Hematopoietic multipotent progenitor cell (in vitro differentiated cells): Measurements from ENCODE around the gene HHIPL1. TPM values are rescaled to one million over a fixed set of nuclear protein-coding genes. Genes with fewer than 3 reads are reported as not detected.
"Not testable (repeated sequence)": the region's sequence is repeated elsewhere in the genome, so short reads cannot be mapped to it uniquely, and the experiment has no call there.

Source experiments
- DNase-seq, 3 donors: peaks; one replicate each; pipeline ENCODE4 v3.0.0-alpha.2; 2011 to 2015; ENCODE audit warnings: low read depth in 2 of 3, low spot score in 2 of 3
- total RNA-seq: library from RNA; depleted of rRNA; stranded (reverse); fragments of >200 nt; gene quantifications from one replicate; pipeline ENCODE4 v1.2.3, GENCODE V29; 2012

Gene HHIPL1
- total RNA-seq, 1 donor: under 0.01 TPM

DNA sequence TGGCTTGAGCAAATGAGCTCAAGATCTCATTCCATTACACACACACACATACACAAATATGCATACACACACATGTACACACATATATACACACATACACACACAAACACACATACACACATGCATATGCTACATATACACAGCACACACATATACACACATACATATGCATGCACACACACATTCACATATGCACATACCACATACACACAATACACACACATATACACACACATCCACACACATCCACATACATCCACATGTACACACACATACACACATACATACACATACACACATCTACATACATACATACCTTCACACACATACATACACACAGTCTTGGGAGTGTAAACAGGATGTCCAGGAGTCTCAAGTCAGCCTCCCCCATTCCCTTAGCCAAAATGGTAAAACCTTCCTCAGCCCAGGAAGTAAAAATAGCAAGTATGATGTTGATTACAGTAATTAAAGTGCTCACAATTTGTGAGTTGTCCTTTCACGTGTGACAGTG lies 12.8 kb downstream of the HHIPL1 start:
- DNase-seq: no peak

DNA sequence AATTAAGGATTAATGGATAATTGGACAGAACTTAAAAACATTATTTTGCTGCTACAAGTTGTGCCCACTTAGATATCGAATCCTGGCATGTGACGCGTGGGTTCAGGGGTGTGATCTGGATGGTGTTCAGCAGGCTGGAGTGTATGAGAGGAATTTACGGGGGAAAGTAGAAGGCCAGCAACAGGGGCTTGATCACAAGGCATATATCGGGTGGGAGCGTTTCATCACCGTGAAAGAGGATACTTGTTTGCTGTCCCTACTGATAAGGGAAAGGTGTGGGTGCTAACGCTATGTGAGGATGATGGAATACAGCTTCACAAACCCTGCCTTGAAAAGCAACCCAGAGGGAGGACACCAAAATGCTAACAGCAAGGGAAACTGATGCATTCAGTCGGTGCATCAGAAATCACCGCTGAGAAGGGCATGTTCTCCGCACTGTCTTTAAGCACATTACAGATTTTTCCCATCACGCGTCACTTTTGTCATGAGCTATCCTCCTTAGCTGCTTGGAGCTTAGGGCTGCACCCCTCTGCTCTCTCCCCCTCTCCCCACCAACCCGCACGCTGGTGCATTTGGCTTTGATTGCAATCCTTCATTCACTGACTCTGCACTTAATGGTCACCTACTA lies 13.4 kb downstream of the HHIPL1 start:
- no peak for DNase-seq

DNA sequence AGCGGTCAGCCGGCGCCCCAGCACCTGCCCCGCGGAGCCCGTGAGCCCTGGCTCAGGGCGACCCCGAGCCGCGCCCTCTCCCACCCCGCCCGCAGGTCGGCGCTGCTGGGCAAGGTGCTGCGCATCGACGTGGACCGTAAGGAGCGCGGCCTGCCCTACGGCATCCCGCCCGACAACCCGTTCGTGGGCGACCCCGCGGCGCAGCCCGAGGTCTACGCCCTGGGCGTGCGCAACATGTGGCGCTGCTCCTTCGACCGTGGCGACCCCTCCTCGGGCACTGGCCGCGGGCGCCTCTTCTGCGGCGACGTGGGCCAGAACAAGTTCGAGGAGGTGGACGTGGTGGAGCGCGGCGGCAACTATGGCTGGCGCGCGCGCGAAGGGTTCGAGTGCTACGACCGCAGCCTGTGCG lies 14.4 kb downstream of the HHIPL1 start:
- DNase-seq: peak in 1 of 3 donors; percentile 20

DNA sequence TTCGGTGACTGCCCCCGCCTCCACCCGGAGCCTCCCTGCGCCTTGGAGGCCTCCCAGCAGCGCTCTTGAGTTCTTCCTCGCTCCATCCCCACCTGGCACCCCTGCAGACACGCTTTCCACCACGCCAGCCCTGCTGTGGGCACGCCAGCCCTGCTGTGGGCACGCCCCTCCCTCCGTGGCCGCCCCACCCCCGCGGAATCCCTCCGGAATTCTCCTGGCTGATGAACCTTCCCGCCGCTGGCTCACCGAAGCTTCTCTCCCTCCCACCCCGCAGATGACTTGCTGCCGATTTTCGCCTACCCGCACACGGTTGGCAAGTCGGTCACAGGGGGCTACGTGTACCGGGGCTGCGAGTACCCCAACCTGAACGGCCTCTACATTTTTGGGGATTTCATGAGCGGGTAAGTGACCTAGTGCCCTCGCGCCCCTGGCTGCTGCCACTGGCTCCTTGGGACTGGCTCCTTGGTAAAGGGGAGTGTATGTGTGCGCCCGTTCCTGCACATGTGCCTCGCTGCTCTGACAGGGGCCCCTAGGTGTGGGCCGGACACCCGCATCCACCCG lies 15.2 kb downstream of the HHIPL1 start:
- DNase-seq: no peak

DNA sequence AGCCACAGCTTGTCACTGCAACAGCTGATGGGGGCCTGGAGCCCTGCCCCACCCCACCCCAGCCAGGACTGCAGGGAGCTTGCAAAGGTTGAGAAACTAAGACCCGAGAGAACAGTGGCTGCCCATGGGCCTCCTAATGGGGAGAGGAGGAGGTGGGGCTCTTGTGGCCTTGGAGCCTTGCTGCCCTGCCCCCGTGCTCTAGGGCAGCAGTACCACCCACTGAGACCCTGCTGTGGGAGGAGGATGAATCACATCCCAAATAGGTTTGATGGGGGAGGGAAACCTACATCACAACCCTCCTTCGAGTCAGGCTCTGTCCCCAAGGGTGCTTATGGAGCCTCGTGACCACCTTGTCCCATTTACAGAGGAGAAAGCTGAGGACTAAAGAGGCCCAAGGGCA lies 15.9 kb downstream of the HHIPL1 start:
- no peak for DNase-seq

DNA sequence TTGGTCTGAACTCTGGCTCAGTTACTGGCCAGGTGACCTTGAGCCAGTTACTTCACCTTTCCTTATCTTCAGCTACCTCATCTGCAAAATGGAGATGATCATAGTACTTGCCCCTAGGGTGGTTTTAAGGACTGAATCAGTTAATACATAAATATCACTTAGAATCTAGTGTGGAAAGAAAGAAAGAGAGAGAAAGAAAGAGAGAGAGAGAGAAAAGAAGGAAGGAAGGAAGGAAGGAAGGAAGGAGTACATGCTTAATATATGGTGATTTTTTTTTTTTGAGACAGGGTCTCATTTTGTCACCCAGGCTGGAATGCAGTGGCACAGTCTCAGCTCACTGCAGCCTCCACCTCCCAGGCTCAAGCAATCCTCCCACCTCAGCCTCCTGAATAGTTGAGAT lies 16.3 kb downstream of the HHIPL1 start:
- not testable (repeated sequence) for DNase-seq

DNA sequence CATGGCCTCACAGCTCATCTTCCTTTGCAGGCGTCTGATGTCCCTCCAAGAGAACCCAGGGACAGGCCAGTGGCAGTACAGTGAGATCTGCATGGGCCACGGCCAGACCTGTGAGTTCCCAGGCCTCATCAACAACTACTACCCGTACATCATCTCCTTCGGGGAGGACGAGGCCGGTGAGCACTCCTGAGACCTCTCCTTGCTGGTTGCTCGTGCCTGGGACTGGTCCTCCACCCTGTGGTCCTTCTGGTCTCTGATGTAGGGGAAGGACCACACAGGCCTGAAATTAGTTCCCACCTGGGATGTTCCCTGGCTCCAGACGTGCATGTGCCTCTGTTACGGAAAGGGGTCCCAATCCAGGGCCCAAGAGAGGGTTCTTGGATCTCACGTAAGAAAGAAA lies 17.9 kb downstream of the HHIPL1 start:
- DNase-seq: no peak

DNA sequence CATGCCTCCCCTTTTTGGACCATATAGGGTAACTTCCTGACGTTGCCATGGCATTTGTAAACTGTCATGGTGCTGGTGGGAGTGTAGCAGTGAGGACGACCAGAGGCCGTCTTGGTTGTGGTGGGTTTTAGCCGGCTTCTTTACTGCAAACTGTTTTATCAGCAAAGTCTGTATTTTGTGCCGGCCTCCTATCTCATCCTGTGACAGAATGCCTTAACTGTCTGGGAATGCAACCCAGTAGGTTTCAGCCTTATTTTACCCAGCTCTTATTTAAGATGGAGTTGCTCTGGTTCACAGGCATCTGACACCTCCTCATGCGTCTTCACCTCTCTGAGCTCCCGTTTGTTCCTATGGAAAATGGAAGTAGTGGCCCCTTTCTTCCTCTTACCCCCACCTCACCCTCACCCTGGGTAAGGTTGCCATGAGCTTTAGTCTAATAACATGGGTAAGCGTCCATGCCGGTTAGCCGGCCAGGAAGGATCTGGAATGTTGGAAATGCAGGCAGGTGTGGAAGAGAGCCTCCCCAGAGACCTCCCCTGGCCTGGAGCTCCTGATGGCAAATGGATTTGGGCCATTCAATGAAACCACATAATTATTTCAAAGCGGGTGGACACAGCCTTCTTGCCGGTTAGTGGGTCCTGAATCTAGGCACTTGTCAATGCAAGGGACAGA lies 18.6 kb downstream of the HHIPL1 start:
- DNase-seq: no peak

DNA sequence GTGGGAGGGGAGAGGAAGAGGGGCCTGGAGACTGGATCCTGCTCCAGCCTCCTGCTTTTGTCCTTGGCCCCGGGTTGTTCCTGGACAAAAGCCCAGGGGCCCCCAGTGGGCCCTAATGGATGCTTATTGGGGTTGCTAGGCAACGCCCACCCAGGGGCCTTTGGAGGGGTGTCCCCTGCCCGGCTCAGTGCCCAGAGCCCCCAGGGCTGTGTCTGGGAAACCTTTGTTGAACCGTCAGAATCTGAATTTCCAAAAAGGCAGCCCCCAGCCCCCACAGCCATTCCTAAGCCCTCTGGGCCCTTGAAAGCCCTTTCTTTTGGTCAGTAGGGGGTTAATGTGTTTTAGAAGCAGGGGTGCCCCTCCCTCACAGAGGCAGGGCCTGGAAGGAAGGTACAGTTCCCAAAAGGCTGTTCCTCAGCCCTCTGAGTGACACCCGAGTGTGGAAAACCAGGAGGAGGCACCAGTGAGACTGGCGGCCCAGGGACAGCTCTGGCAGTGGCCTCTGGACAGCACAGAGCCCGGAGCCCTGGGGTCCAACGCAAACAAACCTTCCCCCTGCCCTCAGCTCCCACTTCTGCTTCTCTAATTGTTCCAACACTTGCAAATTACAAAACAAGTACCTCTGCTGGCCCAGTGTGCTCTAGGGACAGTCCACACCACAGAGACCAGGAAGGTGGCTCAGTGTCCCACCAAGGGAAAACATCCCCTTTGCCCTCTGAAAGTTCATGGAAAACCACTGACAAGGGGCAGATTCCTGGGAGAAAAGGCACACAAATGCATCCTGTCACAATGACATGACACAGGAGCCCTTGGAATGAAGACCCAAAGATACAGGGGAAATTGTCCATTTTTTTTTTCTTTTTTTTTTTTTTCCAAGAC lies 19.4 kb downstream of the HHIPL1 start:
- DNase-seq: no peak

DNA sequence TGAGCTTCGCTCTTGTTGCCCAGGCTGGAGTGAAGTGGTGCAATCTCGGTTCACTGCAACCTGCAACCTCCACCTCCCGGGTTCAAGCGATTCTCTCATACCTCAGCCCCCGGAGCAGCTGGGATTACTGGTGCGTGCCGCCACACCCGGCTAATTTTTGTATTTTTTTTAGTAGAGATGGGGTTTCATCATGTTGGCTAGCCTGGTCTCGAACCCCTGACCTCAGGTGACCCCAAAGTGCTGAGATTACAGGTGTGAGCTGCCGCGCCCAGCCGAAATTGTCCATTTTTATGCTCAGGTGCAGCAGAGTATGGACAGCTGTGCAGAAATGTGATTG lies 20.0 kb downstream of the HHIPL1 start:
- no peak for DNase-seq

DNA sequence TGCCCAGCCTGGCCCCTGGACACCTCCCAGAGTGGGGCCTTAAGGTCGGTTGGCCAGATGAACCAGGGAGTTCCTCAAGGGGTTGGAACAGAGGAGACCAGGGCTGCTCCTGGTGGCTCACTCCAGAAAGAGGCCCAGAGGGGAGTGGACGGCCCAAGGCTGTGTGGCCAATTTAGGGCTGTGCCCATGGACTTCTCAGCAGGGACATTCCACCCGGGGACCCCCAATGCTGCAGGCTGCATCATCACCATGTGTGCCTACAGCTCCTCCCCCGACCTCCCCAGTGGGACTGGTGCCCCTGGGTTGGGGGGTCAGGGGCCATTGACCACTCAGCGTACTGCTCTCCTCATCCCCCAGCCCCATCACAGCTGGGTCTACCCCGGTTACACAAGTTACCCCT lies 21.6 kb downstream of the HHIPL1 start:
- no peak for DNase-seq

DNA sequence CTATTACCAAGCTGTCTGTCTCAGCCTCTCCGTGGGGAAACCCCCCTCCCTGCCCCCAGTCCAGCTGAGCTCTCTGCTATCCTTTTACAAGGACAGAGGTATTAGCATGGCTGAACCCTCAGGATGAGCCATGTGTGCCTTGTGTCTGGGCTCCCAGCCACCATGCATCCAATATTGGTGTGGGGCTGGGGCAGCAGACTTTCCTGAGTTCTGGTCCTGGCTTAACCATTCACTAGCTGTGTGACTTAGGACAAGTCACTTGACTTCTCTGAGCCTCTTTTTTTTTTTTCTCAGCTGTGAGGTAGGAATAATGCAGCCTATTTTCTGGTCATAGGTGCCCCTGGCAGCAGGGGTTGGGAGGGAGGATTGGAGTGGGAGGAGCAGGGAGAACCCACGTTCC lies 22.1 kb downstream of the HHIPL1 start:
- DNase-seq: no peak

DNA sequence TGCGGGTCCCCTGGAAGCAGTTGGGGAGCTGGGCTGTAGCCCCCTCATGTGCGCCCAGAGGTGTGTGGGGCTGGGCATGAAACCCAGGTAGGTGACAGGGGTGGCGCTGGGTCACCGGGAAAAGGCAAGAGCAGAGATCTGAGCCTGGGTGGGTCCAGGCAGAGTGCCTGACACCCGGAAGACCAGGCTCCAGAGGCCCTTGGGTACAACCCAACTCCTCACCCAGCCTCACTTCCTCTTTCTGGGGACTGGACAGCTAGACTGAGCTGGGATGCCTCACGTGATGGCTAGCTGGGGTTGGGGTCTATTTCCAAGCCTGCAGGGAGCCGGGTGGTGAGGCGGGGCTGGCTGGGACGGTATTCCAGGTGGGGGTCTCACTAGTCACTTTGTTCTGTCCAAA lies 22.9 kb downstream of the HHIPL1 start:
- DNase-seq: peak in 1 of 3 donors; percentile 33

DNA sequence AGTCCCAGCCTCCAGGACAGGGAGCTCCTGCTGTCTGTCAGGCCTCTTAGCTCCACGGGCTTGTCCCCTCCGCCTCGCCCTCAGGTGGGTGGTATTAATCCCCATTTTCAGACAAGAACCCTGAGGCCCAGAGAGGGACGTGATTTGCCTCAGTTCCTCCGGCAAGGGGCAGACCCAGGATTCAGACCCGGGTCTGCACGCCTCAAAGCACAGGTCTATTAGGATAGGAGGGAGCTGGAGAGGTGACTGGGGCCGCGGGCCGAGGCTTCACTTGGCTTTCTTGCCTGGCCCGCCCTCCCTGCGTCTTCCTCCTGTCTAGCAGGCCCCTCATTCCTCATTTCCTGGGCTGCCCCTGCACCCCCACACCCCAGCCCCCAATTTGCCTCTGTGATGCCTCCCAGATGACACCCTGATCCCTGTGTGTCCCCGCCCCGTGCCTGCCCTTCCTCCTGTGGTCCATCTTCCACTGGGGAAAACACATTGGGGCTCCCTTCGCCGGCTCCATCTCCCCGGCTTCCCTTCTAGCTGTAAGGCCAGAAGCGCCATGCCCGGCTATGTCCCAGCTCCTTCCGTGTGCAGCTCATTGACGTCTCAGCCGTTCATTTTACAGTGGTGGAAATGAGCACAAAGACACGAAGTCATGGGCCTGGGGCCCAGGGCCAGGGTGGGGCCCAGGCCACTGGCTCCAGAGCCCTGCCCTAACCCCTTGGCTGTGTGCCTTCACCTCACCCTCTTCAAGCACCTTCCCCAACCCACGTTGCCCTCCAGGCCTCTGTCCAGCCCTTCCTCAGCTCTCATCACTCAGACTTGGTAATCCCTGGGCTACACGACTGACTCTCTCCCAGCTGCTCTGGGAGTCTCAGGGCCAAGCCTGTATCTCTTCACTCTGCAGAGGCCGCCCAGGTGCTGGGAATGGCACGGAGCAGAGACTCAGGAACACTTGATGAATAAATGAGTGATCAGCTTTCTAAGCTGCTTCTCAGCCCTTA lies 23.7 kb downstream of the HHIPL1 start:
- DNase-seq: no peak

DNA sequence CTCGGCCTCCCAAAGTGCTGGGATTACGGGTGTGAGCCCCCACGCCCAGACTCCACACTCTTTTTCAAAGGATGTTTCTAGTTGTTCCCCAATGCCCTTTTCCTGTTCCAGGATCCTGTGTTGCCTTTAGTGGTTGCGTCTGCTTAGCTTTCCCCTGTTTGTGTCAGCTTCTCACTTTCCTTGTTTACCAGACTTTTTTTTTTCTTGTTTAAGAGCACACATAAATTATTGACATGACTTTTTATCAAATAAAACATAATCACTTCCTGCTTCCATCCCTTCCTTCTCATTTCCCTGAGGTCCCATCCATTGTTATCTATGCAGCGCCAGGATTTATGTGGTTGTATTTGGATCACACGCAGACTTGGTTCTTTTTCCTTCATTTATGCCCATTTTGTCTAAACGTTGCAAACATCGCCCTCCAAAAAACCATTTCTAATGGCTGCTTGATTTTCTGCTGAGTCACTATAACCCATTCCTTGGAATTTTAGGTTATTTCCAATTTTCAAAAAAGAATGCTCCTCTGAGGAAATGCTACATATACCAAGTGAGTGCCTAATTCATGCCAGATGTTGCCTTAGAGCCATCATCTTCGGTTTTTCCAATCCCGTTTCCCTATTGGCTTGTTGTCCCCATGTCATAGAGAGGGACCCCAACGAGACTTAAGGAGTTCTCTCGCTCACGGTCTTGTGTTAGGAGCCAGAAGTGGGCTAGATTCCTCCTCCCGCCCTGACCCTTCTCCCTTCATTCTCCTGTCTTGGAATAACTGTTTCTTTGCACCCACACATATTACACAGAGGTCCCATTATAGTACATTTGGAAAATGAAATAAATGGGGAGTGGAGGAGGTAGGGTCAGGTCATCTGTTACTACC lies 25.7 kb downstream of the HHIPL1 start:
- DNase-seq: no peak

DNA sequence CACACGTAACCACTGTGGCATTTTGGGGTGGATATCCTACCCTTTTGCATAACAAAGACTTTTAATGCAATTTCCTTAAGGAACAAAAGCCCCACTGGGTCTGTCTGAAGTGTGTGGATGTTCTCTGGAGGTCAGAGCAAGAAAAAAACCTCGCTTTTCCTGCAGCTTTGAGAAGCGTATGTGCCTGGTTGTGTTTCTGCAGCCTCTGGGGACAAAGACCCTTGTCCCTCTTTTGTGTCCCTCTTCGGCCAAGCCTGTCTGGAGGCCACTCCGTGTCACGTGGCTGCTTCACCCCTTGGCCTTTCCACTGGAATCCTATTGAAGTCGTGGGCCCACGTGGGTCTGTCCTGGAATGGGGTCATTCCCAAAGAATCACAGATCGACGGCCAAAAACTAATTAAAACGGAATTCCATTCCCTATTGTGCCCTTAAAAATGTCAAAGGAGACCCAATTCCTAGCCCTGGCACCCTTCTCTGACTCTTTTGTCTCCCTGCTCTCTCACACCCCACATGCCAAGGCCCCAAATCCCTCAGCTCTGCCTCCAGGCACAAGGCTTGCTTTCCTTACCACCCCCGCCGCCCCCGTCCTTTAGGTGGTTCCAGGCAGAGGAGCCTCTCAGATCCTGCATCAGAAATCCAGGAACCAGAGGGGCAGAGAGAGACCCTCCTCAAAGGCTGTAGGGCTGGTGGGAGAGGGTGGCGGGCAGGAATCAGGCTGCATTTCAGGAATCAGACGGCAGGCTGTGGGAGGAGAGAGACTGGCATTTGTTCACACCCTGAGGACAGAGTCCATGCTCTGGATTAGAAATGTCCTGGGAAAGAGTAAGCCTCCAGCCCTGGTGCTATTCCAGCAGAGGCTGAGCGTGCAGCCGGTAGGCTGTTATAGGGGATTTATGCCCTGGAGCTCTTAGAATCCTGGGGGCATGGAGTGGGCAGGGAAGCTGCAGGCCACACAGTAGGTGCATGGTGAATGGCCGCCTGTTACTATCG lies 26.6 kb downstream of the HHIPL1 start:
- DNase-seq: no peak

DNA sequence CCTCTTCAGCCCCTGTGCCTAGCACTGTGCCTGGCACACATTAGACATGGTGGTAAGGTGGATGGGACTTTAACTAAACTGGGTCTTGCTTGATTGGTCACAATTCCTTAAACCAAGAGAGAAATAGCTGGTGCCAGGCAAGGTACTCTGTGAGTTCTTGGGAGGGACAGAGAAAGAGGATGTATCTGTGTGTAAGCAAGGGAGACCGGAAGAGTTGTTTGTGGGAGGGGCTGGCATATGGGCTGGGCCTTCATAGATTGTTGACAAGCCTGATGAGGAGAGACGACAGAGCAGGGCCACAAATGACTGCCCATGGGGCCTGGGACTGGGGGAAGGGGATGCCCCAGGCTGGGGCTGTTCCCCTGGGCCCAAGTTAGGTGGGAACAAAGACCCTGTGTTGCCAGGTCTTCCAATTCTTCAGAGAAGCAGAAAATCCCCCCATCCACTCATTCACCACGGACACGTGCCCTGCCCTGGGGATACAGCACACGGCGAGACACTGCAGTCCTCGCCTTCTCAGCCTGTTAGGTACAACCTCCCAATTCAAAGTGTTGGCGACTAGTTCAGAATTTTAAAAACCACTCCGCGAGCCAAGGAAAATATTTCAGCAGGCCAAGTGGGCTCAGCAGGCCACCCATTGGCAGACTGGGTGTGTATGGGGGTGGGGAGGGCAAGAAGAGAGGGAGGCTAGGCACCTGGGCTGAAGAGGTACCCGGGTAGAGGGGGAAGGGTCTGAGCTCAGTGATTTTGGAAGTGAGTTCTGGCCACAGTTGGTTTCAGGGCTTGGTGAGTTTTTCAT lies 27.8 kb downstream of the HHIPL1 start:
- peak in 1 of 3 donors; percentile 13 for DNase-seq
